Right lobe of liver (tissue), 4 donors: ENCODE measurements around the gene AP3B2.

ENCODE experiments used
- CTCF ChIP-seq, 4 donors: fragments of 200-600 bp in 3 of 4; fragments of 450-650 bp in 1 of 4; IDR thresholded peaks; one replicate each; pipeline versions ENCODE4 v1.5.1 to v1.8.0; 2016 to 2022; ENCODE audit warnings: antibody characterized with exemption in 4 of 4, mild to moderate bottlenecking in 2 of 4
- POLR2A ChIP-seq: fragments of 450-650 bp; IDR thresholded peaks from one replicate; pipeline ENCODE4 v1.6.1; 2017; ENCODE audit warnings: antibody characterized with exemption, mild to moderate bottlenecking
- donor health status: DM: no; HTN: no; CAD: no.
- donor health status: DM: no; HTN: no; CAD: no.
- donor health status: DM: no; HTN: yes; CAD: no.

GRCh38 chr15:82656641-82657266 lies 52.9 kb downstream of the AP3B2 start:
- TF ChIP-seq CTCF (IDR thresholded peaks at IDR 0.05) (no peak), POLR2A (no peak)
